Upper lobe of right lung (tissue), 1 donor: ENCODE measurements around the gene HID1. TPM values are rescaled to one million over a fixed set of nuclear protein-coding genes. Genes with fewer than 3 reads are reported as not detected.
A peak's percentile ranks its signal among the peaks of the same experiment; 100 is the strongest.

Experiments
- ATAC-seq: fragments of 200-7000 bp; cut with Tn5 transposase; one replicate; pipeline ENCODE4 v1.9.1; 2020; ENCODE audit warnings: mild to moderate bottlenecking, moderate library complexity
- DNase-seq: peaks from one replicate; pipeline ENCODE4 v3.0.0-alpha.2; 2020
- H3K27ac ChIP-seq: fragments of 200-600 bp; one replicate; pipeline ENCODE4 v1.8.0; 2022
- H3K27me3 ChIP-seq: fragments of 200-600 bp; one replicate; pipeline ENCODE4 v1.8.0; 2022; ENCODE audit warnings: mild to moderate bottlenecking
- H3K36me3 ChIP-seq: fragments of 200-600 bp; one replicate; pipeline ENCODE4 v1.8.0; 2022
- H3K4me1 ChIP-seq: fragments of 200-600 bp; one replicate; pipeline ENCODE4 v1.8.0; 2022
- H3K4me3 ChIP-seq: fragments of 200-600 bp; one replicate; pipeline ENCODE4 v1.8.0; 2022; ENCODE audit warnings: mild to moderate bottlenecking
- H3K9me3 ChIP-seq: fragments of 200-600 bp; one replicate; pipeline ENCODE4 v1.8.0; 2022
- intact Hi-C: fragments of 100-400 bp; cut with DNase I; formaldehyde crosslinking; loops from one replicate; pipeline ENCODE4 v1.11.0; 2022
- long read RNA-seq: library from polyadenylated mRNA; unstranded; transcript quantifications from one replicate; pipeline ENCODE4 v2.0.0, GENCODE V29; 2021
- total RNA-seq: library from RNA; stranded (reverse); fragmentation: NEBNext Ultra II Directional; extraction: Animal tissue kit (Norgen Biotek cat#: 25700); gene quantifications from one replicate; pipeline ENCODE4 v1.2.1, GENCODE V29; 2021
- TF ChIP-seq, protein P1 (sequence below): fragments of 200-600 bp; IDR thresholded peaks from one replicate; pipeline ENCODE4 v1.8.0; 2022; ENCODE audit warnings: antibody characterized with exemption
- donor health status: DM: no; HTN: yes; CAD: no; lungs with severe emphysema.

HID1 gene, protein sequence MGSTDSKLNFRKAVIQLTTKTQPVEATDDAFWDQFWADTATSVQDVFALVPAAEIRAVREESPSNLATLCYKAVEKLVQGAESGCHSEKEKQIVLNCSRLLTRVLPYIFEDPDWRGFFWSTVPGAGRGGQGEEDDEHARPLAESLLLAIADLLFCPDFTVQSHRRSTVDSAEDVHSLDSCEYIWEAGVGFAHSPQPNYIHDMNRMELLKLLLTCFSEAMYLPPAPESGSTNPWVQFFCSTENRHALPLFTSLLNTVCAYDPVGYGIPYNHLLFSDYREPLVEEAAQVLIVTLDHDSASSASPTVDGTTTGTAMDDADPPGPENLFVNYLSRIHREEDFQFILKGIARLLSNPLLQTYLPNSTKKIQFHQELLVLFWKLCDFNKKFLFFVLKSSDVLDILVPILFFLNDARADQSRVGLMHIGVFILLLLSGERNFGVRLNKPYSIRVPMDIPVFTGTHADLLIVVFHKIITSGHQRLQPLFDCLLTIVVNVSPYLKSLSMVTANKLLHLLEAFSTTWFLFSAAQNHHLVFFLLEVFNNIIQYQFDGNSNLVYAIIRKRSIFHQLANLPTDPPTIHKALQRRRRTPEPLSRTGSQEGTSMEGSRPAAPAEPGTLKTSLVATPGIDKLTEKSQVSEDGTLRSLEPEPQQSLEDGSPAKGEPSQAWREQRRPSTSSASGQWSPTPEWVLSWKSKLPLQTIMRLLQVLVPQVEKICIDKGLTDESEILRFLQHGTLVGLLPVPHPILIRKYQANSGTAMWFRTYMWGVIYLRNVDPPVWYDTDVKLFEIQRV
- total RNA-seq = 33.5 TPM
- long read RNA-seq, transcript HID1-202 (19 exons, 3,271 nt) = major isoform, 13 of 47 reads
- long read RNA-seq, partial matches to known transcripts = 19 of 47 reads
- long read RNA-seq, other reads (novel, unspliced or antisense) = 15 of 47 reads

DNA sequence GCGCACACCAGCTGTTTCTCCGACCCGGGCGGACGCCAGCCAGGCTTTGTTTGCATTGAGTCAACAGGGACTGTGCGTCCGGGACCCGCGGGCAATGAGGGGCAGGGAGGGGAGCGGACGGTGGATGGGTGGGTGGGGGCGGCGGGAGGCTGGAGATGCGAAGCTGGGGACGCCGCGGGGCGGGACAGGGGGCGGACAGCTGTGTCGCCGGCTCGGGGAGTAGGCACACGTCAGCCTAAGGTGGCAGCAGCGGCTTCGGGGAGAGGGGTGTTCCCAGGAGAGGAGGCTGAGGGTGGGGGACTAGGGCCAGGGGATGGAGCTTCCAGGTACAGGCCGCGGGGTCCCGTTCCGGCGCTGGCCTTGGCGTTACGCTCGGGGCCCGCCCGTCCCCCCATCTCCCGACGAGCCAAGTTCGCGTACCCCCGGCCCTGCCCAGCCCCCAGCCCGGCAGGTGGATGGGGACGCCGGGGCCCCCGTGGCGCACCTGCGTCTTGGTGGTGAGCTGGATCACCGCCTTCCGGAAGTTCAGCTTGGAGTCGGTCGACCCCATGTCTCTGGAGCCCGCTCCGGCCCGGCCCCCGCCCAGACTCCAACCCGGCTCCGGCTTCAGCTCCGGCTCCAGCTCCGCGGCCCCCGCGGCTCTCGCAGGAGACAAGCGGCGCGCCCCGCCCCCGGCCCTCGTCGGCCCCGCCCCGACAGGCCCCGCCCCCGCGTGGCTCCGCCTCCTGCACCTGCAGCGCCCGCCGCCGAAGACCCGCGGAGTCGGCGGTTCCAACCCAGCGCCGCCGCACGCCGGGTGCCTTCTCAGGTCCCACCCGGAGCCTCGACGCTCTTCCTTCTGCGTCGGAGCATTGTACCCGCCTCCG lies at the start of gene HID1:
Gene HID1 (minus strand): TSS at position 653 of the 866 bp plus-strand sequence. CDS start 103 bp downstream, at position 550.
- Histone ChIP-seq H3K4me3 (peak within 1 kb of the TSS; percentile 65), H3K4me1 (peaks cover 18% of the 10 kb centered on the region), H3K36me3 (no peaks in the 10 kb centered on the region), H3K27ac (peak within 1 kb of the TSS; percentile 47), H3K9me3 (no peaks in the 10 kb centered on the region), H3K27me3 (peaks cover 8% of the 10 kb centered on the region)
- ATAC-seq (peak; percentile 90), DNase-seq (peak; percentile 86)
- intact Hi-C loops = no loop called here
- TF ChIP-seq, protein P1, sequence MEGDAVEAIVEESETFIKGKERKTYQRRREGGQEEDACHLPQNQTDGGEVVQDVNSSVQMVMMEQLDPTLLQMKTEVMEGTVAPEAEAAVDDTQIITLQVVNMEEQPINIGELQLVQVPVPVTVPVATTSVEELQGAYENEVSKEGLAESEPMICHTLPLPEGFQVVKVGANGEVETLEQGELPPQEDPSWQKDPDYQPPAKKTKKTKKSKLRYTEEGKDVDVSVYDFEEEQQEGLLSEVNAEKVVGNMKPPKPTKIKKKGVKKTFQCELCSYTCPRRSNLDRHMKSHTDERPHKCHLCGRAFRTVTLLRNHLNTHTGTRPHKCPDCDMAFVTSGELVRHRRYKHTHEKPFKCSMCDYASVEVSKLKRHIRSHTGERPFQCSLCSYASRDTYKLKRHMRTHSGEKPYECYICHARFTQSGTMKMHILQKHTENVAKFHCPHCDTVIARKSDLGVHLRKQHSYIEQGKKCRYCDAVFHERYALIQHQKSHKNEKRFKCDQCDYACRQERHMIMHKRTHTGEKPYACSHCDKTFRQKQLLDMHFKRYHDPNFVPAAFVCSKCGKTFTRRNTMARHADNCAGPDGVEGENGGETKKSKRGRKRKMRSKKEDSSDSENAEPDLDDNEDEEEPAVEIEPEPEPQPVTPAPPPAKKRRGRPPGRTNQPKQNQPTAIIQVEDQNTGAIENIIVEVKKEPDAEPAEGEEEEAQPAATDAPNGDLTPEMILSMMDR = no peak

GRCh38 chr17:75020331-75021110 lies 48.0 kb upstream of the HID1 start:
- Histone ChIP-seq H3K27ac (no peak overlapping the region), H3K27me3 (no peaks in the 10 kb centered on the region), H3K4me1 (no peaks in the 10 kb centered on the region), H3K36me3 (peaks cover 56% of the 10 kb centered on the region), H3K4me3 (no peak overlapping the region), H3K9me3 (no peaks in the 10 kb centered on the region)
- ATAC-seq (no peak), DNase-seq (no peak)
- TF ChIP-seq, protein P1 = no peak
- intact Hi-C loops = no loop called here

DNA sequence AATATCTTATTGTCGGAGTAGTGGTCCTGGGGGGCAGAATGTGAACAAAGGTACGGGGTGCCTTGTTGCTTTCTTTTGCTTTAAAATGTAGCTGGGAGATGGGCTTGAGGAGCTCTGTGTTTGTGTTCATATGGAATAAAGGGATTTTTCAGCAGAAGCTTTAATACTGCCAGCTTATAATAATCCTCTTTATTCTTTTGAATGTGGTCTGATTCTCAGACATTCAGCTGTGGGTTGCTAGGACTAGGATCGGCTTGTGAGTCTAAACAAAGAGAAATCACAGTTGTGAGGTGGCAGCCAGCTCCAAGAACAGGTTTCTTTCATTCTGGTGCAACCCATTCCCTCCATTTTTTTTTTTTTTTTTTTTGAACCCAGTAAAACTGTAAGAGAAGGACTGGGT lies 47.2 kb upstream of the HID1 start:
- Histone ChIP-seq H3K36me3 (peaks cover 56% of the 10 kb centered on the region), H3K9me3 (no peaks in the 10 kb centered on the region), H3K4me1 (no peaks in the 10 kb centered on the region), H3K4me3 (no peak overlapping the region), H3K27ac (no peak overlapping the region), H3K27me3 (no peaks in the 10 kb centered on the region)
- no peak for ATAC-seq
- no peak for DNase-seq
- TF ChIP-seq, protein P1 = no peak
- intact Hi-C loops = loop anchor here (10.0 kb wide), 1 partner anchor 55 kb away; no protein-coding TSS in a partner anchor

- no peaks in the 10 kb centered on the region for H3K4me1 ChIP-seq
- ATAC-seq (no peak), DNase-seq (no peak)
- peaks cover 56% of the 10 kb centered on the region for H3K36me3 ChIP-seq
- H3K27ac ChIP-seq = no peak overlapping the region
- intact Hi-C loops = loop anchor here (10.0 kb wide), 1 partner anchor 54 kb away; no protein-coding TSS in a partner anchor
- TF ChIP-seq, protein P1 = no peak
- no peak overlapping the region for H3K4me3 ChIP-seq
- H3K27me3 ChIP-seq = no peaks in the 10 kb centered on the region
- H3K9me3 ChIP-seq = no peaks in the 10 kb centered on the region
Observed at GRCh38 chr17:75019146-75019545, 46.6 kb upstream of the HID1 start.
